HCT116 (cell line): ENCODE measurements around the gene FAM83E. TPM values are rescaled to one million over a fixed set of nuclear protein-coding genes. Genes with fewer than 3 reads are reported as not detected.
A peak's percentile ranks its signal among the peaks of the same experiment; 100 is the strongest.

Experiments
- ATAC-seq: fragments of 200-7000 bp; cut with Tn5 transposase; 2 replicates; pipeline ENCODE4 v1.9.1; 2020; ENCODE audit warnings: mild to moderate bottlenecking, moderate library complexity
- BruUV-seq: library from RNA; stranded (reverse); fragments of 400-500 nt; replicated peaks from 2 replicates; lab custom pipeline; 2021; lab: Mats Ljungman, UMichigan
- CTCF ChIA-PET: fragments of 300-600 bp; sonication (Branson Sonifier 250); formaldehyde crosslinking; loops from one replicate; lab custom pipeline; 2021; ENCODE audit warnings: antibody characterized with exemption; lab: Charles Lee
- POLR2A ChIA-PET: fragments of 300-600, 350-600 bp; sonication (Branson Sonifier 250); formaldehyde crosslinking; loops from one replicate; lab custom pipeline; 2021; ENCODE audit warnings: antibody characterized with exemption; lab: Charles Lee
- RAD21 ChIA-PET, 2 experiments: fragments of 300-600 bp; sonication (Branson Sonifier 250); formaldehyde crosslinking; loops; one replicate each; lab custom pipeline; 2023; ENCODE audit warnings: low total read pairs in 2 of 2; ENCODE audit not compliant: uncharacterized antibody in 2 of 2, unreplicated experiment in 2 of 2, low non-redundant PET in 1 of 2; lab: Charles Lee
- DNase-seq: peaks from one replicate; pipeline ENCODE4 v3.0.0-alpha.2; 2010; ENCODE audit warnings: low read depth, low spot score
- H2AFZ ChIP-seq: fragments of 200-600 bp; shearing (Covaris generic), sonication (generic); 2 replicates; pipeline ENCODE4 v1.6.1; 2017; ENCODE audit warnings: low read depth, mixed run types, mixed read lengths, antibody characterized with exemption, low read length; ENCODE audit not compliant: poor library complexity, severe bottlenecking
- H3K27ac ChIP-seq: 2 replicates; pipeline ENCODE4 v1.5.1; 2012; ENCODE audit warnings: low read depth, low read length
- H3K27me3 ChIP-seq: fragments of 200-600 bp; sonication (generic); 2 replicates; pipeline ENCODE4 v1.6.1; 2016; ENCODE audit warnings: mixed run types, low read length, mixed read lengths; ENCODE audit not compliant: insufficient read depth
- H3K36me3 ChIP-seq, 2 experiments: fragments of 200-500 bp in 1 of 2; fragments of 200-600 bp in 1 of 2; sonication (Bioruptor generic) in 1 of 2; sonication (generic) in 1 of 2; 2 replicates each; pipeline versions ENCODE4 v1.5.1 to v1.6.1; 2014 to 2016; ENCODE audit warnings: low read length in 2 of 2, inconsistent platforms in 1 of 2, mixed read lengths in 1 of 2, mixed run types in 1 of 2; ENCODE audit not compliant: insufficient read depth in 2 of 2, control insufficient read depth in 1 of 2
- H3K4me1 ChIP-seq, 2 experiments: fragments of 200-600 bp in 1 of 2; sonication (generic) in 1 of 2; 2 replicates each; pipeline versions ENCODE4 v1.5.1 to v1.6.1; 2012 to 2017; ENCODE audit warnings: low read length in 2 of 2, inconsistent platforms in 1 of 2, mild to moderate bottlenecking in 1 of 2, mixed read lengths in 1 of 2, mixed run types in 1 of 2, moderate library complexity in 1 of 2; ENCODE audit not compliant: insufficient read depth in 2 of 2, control insufficient read depth in 1 of 2
- H3K4me2 ChIP-seq: fragments of 200-600 bp; sonication (generic); 2 replicates; pipeline ENCODE4 v1.6.1; 2017; ENCODE audit warnings: mixed run types, low read length, mixed read lengths
- H3K4me3 ChIP-seq, 2 experiments: fragments of 200-600 bp in 1 of 2; sonication (generic) in 1 of 2; replicated peaks in 1 of 2; 2 replicates each; pipeline ENCODE4 v1.5.1; 2011 to 2016; ENCODE audit warnings: low read length in 2 of 2, control low read depth in 1 of 2, low read depth in 1 of 2, mild to moderate bottlenecking in 1 of 2, mixed read lengths in 1 of 2, mixed run types in 1 of 2
- H3K79me2 ChIP-seq: fragments of 200-600 bp; sonication (generic); 2 replicates; pipeline ENCODE4 v1.6.1; 2017; ENCODE audit warnings: mild to moderate bottlenecking, mixed run types, low read length, moderate library complexity, mixed read lengths; ENCODE audit not compliant: insufficient read depth
- H3K9ac ChIP-seq: fragments of 200-600 bp; sonication (generic); 2 replicates; pipeline ENCODE4 v1.6.1; 2016; ENCODE audit warnings: low read length, mixed read lengths
- H3K9me2 ChIP-seq: fragments of 200-600 bp; sonication (generic), shearing (Covaris generic); 2 replicates; pipeline ENCODE4 v1.6.1; 2017; ENCODE audit warnings: mixed run types, mild to moderate bottlenecking, moderate library complexity; ENCODE audit not compliant: insufficient read depth
- H3K9me3 ChIP-seq, 2 experiments: fragments of 200-500 bp in 1 of 2; fragments of 200-600 bp in 1 of 2; sonication (Bioruptor generic) in 1 of 2; sonication (generic) in 1 of 2; 2 replicates each; pipeline ENCODE4 v1.6.1; 2014 to 2017; ENCODE audit warnings: low read length in 2 of 2, mixed read lengths in 2 of 2, inconsistent platforms in 1 of 2, low read depth in 1 of 2, mild to moderate bottlenecking in 1 of 2, mixed run types in 1 of 2, moderate library complexity in 1 of 2; ENCODE audit not compliant: control insufficient read depth in 1 of 2, insufficient read depth in 1 of 2
- H4K20me1 ChIP-seq: fragments of 200-600 bp; sonication (generic), shearing (Covaris generic); 2 replicates; pipeline ENCODE4 v1.6.1; 2017; ENCODE audit warnings: mixed run types, mild to moderate bottlenecking, moderate library complexity; ENCODE audit not compliant: insufficient read depth
- CBX3 ChIP-seq: IDR thresholded peaks from 2 replicates; pipeline ENCODE4 v1.6.1; 2012; ENCODE audit warnings: low read depth
- EGR1 ChIP-seq: IDR thresholded peaks from 2 replicates; pipeline ENCODE4 v1.6.1; 2012; ENCODE audit warnings: low read depth
- ELF1 ChIP-seq: IDR thresholded peaks from 2 replicates; pipeline ENCODE4 v1.6.1; 2012; ENCODE audit warnings: low read depth, borderline replicate concordance
- FOSL1 ChIP-seq: IDR thresholded peaks from 2 replicates; pipeline ENCODE4 v1.6.1; 2012; ENCODE audit warnings: low read depth
- JUND ChIP-seq: IDR thresholded peaks from 2 replicates; pipeline ENCODE4 v1.6.1; 2012
- RAD21 ChIP-seq: IDR thresholded peaks from 2 replicates; pipeline ENCODE4 v1.6.1; 2012; ENCODE audit warnings: low read depth, mild to moderate bottlenecking
- SP1 ChIP-seq: IDR thresholded peaks from 2 replicates; pipeline ENCODE4 v1.6.1; 2012; ENCODE audit warnings: low read depth
- TCF7L2 ChIP-seq: IDR thresholded peaks from 2 replicates; pipeline ENCODE4 v1.7.0; 2011; ENCODE audit warnings: borderline replicate concordance, inconsistent platforms; ENCODE audit not compliant: insufficient read depth, insufficient read length; ENCODE audit errors: extremely low read depth
- YY1 ChIP-seq: IDR thresholded peaks from 2 replicates; pipeline ENCODE4 v1.6.1; 2011; ENCODE audit warnings: low read length, low read depth, moderate library complexity, mild to moderate bottlenecking; ENCODE audit not compliant: insufficient replicate concordance; ENCODE audit errors: extremely low read depth
- ZNF274 ChIP-seq: fragments of 200-500 bp; sonication (Bioruptor generic); IDR thresholded peaks from 2 replicates; pipeline ENCODE4 v1.6.1; 2014; ENCODE audit warnings: mild to moderate bottlenecking, low read depth, low read length, inconsistent platforms
- intact Hi-C: fragments of 100-400 bp; cut with micrococcal nuclease; formaldehyde crosslinking; loops from 2 replicates; pipeline ENCODE4 v1.10.0; 2022
- total RNA-seq: library from RNA; stranded (reverse); gene quantifications from one replicate; pipeline ENCODE4 v1.2.1, GENCODE V29; 2021; ENCODE audit not compliant: unreplicated experiment
- TF ChIP-seq, protein P1 (sequence below): IDR thresholded peaks from 2 replicates; pipeline ENCODE4 v1.6.1; 2012; ENCODE audit warnings: low read depth
- TF ChIP-seq, protein P2 (sequence below), 3 experiments: fragments of 200-600 bp in 1 of 3; sonication (generic) in 1 of 3; IDR thresholded peaks in 2 of 3; conservative IDR thresholded peaks in 1 of 3; 2 replicates each; pipeline ENCODE4 v1.5.1; 2012 to 2017; ENCODE audit warnings: low read depth in 2 of 3, low read length in 2 of 3, antibody characterized with exemption in 1 of 3, borderline replicate concordance in 1 of 3, control low read depth in 1 of 3, mild to moderate bottlenecking in 1 of 3, mixed read lengths in 1 of 3, mixed run types in 1 of 3, moderate library complexity in 1 of 3; ENCODE audit not compliant: insufficient read depth in 1 of 3
- TF ChIP-seq, protein P3 (sequence below): IDR thresholded peaks from 2 replicates; pipeline ENCODE4 v1.6.1; 2011; ENCODE audit warnings: mild to moderate bottlenecking, low read length, moderate library complexity; ENCODE audit not compliant: insufficient replicate concordance; ENCODE audit errors: extremely low read depth

FAM83E gene
- total RNA-seq, 1 experiment from 2014 or later, result 6.8 TPM

DNA sequence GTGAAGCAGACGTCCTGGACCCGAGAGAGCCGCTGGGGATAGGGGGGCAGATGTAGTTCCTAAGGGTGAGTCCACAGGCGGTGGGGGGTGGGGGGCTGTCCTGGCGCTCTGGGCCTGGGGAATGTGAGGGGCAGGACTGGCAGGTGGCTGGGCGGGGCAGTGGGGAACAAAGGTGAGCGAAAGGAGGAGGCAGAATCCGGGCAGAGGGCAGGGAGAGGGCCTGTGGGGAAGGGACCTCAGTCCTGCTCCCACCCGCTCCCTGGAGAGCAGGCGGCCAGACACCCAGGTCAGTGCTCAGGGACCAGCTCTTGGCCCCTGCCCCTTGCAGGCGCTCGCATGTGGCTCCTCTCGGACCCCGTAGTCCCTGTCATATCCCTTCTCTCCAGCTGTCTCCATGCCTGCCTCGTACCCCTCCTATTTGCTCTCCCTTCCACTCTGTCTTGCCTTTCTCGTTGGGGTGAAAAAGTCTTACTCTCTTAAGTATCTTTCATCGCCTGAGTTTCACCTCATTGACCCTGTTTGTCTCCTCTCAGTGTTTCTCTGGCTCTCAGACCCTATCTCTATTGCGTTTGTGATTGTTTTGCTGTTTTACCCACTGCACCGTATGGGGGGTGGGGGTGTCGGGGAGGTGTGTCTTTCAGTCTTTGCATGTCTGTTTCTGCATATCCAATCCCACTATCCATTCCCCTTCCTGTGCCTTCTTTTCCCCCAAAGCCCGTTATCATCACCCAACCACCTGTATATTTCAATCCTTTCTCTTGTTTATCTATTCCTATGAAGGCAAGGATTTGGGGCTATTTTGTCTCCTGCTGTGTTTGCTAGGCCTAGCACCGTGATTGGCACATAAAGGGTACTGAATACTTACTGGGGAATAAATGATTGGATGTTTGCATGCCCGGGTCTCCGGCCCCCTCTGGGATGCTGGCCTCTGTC is 10.2 kb upstream of the FAM83E start:
- no peak for DNase-seq
- Histone ChIP-seq H3K9ac (peak overlapping the region; percentile 62), H3K4me1 (peaks cover 27 to 41% of the 10 kb centered on the region in 2 experiments), H2AFZ (no peak overlapping the region), H4K20me1 (no peaks in the 10 kb centered on the region), H3K9me2 (no peaks in the 10 kb centered on the region), H3K27me3 (no peaks in the 10 kb centered on the region), H3K27ac (peak overlapping the region; percentile 54), H3K9me3 (no peaks in the 10 kb centered on the region), H3K4me2 (peak overlapping the region; percentile 82), H3K36me3 (no peaks in the 10 kb centered on the region), H3K4me3 (peak overlapping the region; percentile 50 to 57), H3K79me2 (peaks cover 27% of the 10 kb centered on the region)
- intact Hi-C loops, result no loop called here
- TF ChIP-seq SP1 (no peak), ELF1 (no peak), TCF7L2 (no peak), JUND (no peak), RAD21 (no peak), CBX3 (no peak), ZNF274 (no peak), EGR1 (no peak), FOSL1 (no peak), YY1 (no peak)
- TF ChIP-seq, protein P1, sequence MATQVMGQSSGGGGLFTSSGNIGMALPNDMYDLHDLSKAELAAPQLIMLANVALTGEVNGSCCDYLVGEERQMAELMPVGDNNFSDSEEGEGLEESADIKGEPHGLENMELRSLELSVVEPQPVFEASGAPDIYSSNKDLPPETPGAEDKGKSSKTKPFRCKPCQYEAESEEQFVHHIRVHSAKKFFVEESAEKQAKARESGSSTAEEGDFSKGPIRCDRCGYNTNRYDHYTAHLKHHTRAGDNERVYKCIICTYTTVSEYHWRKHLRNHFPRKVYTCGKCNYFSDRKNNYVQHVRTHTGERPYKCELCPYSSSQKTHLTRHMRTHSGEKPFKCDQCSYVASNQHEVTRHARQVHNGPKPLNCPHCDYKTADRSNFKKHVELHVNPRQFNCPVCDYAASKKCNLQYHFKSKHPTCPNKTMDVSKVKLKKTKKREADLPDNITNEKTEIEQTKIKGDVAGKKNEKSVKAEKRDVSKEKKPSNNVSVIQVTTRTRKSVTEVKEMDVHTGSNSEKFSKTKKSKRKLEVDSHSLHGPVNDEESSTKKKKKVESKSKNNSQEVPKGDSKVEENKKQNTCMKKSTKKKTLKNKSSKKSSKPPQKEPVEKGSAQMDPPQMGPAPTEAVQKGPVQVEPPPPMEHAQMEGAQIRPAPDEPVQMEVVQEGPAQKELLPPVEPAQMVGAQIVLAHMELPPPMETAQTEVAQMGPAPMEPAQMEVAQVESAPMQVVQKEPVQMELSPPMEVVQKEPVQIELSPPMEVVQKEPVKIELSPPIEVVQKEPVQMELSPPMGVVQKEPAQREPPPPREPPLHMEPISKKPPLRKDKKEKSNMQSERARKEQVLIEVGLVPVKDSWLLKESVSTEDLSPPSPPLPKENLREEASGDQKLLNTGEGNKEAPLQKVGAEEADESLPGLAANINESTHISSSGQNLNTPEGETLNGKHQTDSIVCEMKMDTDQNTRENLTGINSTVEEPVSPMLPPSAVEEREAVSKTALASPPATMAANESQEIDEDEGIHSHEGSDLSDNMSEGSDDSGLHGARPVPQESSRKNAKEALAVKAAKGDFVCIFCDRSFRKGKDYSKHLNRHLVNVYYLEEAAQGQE, result no peak
- TF ChIP-seq, protein P2, sequence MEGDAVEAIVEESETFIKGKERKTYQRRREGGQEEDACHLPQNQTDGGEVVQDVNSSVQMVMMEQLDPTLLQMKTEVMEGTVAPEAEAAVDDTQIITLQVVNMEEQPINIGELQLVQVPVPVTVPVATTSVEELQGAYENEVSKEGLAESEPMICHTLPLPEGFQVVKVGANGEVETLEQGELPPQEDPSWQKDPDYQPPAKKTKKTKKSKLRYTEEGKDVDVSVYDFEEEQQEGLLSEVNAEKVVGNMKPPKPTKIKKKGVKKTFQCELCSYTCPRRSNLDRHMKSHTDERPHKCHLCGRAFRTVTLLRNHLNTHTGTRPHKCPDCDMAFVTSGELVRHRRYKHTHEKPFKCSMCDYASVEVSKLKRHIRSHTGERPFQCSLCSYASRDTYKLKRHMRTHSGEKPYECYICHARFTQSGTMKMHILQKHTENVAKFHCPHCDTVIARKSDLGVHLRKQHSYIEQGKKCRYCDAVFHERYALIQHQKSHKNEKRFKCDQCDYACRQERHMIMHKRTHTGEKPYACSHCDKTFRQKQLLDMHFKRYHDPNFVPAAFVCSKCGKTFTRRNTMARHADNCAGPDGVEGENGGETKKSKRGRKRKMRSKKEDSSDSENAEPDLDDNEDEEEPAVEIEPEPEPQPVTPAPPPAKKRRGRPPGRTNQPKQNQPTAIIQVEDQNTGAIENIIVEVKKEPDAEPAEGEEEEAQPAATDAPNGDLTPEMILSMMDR (IDR thresholded peaks at IDR 0.05 in 2 of 3, conservative IDR thresholded peaks at IDR 0.05 in 1 of 3; ENCODE audit: borderline replicate concordance in 1 of 3, insufficient read depth in 1 of 3, low read depth in 2 of 3, low read length in 2 of 3), result no peak
- TF ChIP-seq, protein P3, sequence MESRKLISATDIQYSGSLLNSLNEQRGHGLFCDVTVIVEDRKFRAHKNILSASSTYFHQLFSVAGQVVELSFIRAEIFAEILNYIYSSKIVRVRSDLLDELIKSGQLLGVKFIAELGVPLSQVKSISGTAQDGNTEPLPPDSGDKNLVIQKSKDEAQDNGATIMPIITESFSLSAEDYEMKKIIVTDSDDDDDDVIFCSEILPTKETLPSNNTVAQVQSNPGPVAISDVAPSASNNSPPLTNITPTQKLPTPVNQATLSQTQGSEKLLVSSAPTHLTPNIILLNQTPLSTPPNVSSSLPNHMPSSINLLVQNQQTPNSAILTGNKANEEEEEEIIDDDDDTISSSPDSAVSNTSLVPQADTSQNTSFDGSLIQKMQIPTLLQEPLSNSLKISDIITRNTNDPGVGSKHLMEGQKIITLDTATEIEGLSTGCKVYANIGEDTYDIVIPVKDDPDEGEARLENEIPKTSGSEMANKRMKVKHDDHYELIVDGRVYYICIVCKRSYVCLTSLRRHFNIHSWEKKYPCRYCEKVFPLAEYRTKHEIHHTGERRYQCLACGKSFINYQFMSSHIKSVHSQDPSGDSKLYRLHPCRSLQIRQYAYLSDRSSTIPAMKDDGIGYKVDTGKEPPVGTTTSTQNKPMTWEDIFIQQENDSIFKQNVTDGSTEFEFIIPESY, result no peak
- RAD21 ChIA-PET, result no interaction called here
- ATAC-seq, result no peak
- BruUV-seq, result no TSS peak
- POLR2A ChIA-PET, result no interaction called here
- CTCF ChIA-PET, result no interaction called here
